HCT116 (cell line): ENCODE data around the gene CAMK1D. TPM values are rescaled to one million over a fixed set of nuclear protein-coding genes. Genes with fewer than 3 reads are reported as not detected.

Source experiments
- ATAC-seq: fragments of 200-7000 bp; cut with Tn5 transposase; 2 replicates; pipeline ENCODE4 v1.9.1; 2020; ENCODE audit warnings: mild to moderate bottlenecking, moderate library complexity
- BruUV-seq: library from RNA; stranded (reverse); fragments of 400-500 nt; replicated peaks from 2 replicates; lab custom pipeline; 2021; lab: Mats Ljungman, UMichigan
- CTCF ChIA-PET: fragments of 300-600 bp; sonication (Branson Sonifier 250); formaldehyde crosslinking; loops from one replicate; lab custom pipeline; 2021; ENCODE audit warnings: antibody characterized with exemption; lab: Charles Lee
- POLR2A ChIA-PET: fragments of 300-600, 350-600 bp; sonication (Branson Sonifier 250); formaldehyde crosslinking; loops from one replicate; lab custom pipeline; 2021; ENCODE audit warnings: antibody characterized with exemption; lab: Charles Lee
- RAD21 ChIA-PET, 2 experiments: fragments of 300-600 bp; sonication (Branson Sonifier 250); formaldehyde crosslinking; loops; one replicate each; lab custom pipeline; 2023; ENCODE audit warnings: low total read pairs in 2 of 2; ENCODE audit not compliant: uncharacterized antibody in 2 of 2, unreplicated experiment in 2 of 2, low non-redundant PET in 1 of 2; lab: Charles Lee
- DNase-seq: peaks from one replicate; pipeline ENCODE4 v3.0.0-alpha.2; 2010; ENCODE audit warnings: low read depth, low spot score
- H2AFZ ChIP-seq: fragments of 200-600 bp; shearing (Covaris generic), sonication (generic); 2 replicates; pipeline ENCODE4 v1.6.1; 2017; ENCODE audit warnings: low read depth, mixed run types, mixed read lengths, antibody characterized with exemption, low read length; ENCODE audit not compliant: poor library complexity, severe bottlenecking
- H3K27ac ChIP-seq: 2 replicates; pipeline ENCODE4 v1.5.1; 2012; ENCODE audit warnings: low read depth, low read length
- H3K27me3 ChIP-seq: fragments of 200-600 bp; sonication (generic); 2 replicates; pipeline ENCODE4 v1.6.1; 2016; ENCODE audit warnings: mixed run types, low read length, mixed read lengths; ENCODE audit not compliant: insufficient read depth
- H3K36me3 ChIP-seq, 2 experiments: fragments of 200-500 bp in 1 of 2; fragments of 200-600 bp in 1 of 2; sonication (Bioruptor generic) in 1 of 2; sonication (generic) in 1 of 2; 2 replicates each; pipeline versions ENCODE4 v1.5.1 to v1.6.1; 2014 to 2016; ENCODE audit warnings: low read length in 2 of 2, inconsistent platforms in 1 of 2, mixed read lengths in 1 of 2, mixed run types in 1 of 2; ENCODE audit not compliant: insufficient read depth in 2 of 2, control insufficient read depth in 1 of 2
- H3K4me1 ChIP-seq, 2 experiments: fragments of 200-600 bp in 1 of 2; sonication (generic) in 1 of 2; 2 replicates each; pipeline versions ENCODE4 v1.5.1 to v1.6.1; 2012 to 2017; ENCODE audit warnings: low read length in 2 of 2, inconsistent platforms in 1 of 2, mild to moderate bottlenecking in 1 of 2, mixed read lengths in 1 of 2, mixed run types in 1 of 2, moderate library complexity in 1 of 2; ENCODE audit not compliant: insufficient read depth in 2 of 2, control insufficient read depth in 1 of 2
- H3K4me2 ChIP-seq: fragments of 200-600 bp; sonication (generic); 2 replicates; pipeline ENCODE4 v1.6.1; 2017; ENCODE audit warnings: mixed run types, low read length, mixed read lengths
- H3K4me3 ChIP-seq, 2 experiments: fragments of 200-600 bp in 1 of 2; sonication (generic) in 1 of 2; replicated peaks in 1 of 2; 2 replicates each; pipeline ENCODE4 v1.5.1; 2011 to 2016; ENCODE audit warnings: low read length in 2 of 2, control low read depth in 1 of 2, low read depth in 1 of 2, mild to moderate bottlenecking in 1 of 2, mixed read lengths in 1 of 2, mixed run types in 1 of 2
- H3K79me2 ChIP-seq: fragments of 200-600 bp; sonication (generic); 2 replicates; pipeline ENCODE4 v1.6.1; 2017; ENCODE audit warnings: mild to moderate bottlenecking, mixed run types, low read length, moderate library complexity, mixed read lengths; ENCODE audit not compliant: insufficient read depth
- H3K9ac ChIP-seq: fragments of 200-600 bp; sonication (generic); 2 replicates; pipeline ENCODE4 v1.6.1; 2016; ENCODE audit warnings: low read length, mixed read lengths
- H3K9me2 ChIP-seq: fragments of 200-600 bp; sonication (generic), shearing (Covaris generic); 2 replicates; pipeline ENCODE4 v1.6.1; 2017; ENCODE audit warnings: mixed run types, mild to moderate bottlenecking, moderate library complexity; ENCODE audit not compliant: insufficient read depth
- H3K9me3 ChIP-seq, 2 experiments: fragments of 200-500 bp in 1 of 2; fragments of 200-600 bp in 1 of 2; sonication (Bioruptor generic) in 1 of 2; sonication (generic) in 1 of 2; 2 replicates each; pipeline ENCODE4 v1.6.1; 2014 to 2017; ENCODE audit warnings: low read length in 2 of 2, mixed read lengths in 2 of 2, inconsistent platforms in 1 of 2, low read depth in 1 of 2, mild to moderate bottlenecking in 1 of 2, mixed run types in 1 of 2, moderate library complexity in 1 of 2; ENCODE audit not compliant: control insufficient read depth in 1 of 2, insufficient read depth in 1 of 2
- H4K20me1 ChIP-seq: fragments of 200-600 bp; sonication (generic), shearing (Covaris generic); 2 replicates; pipeline ENCODE4 v1.6.1; 2017; ENCODE audit warnings: mixed run types, mild to moderate bottlenecking, moderate library complexity; ENCODE audit not compliant: insufficient read depth
- FOSL1 ChIP-seq: IDR thresholded peaks from 2 replicates; pipeline ENCODE4 v1.6.1; 2012; ENCODE audit warnings: low read depth
- JUND ChIP-seq: IDR thresholded peaks from 2 replicates; pipeline ENCODE4 v1.6.1; 2012
- RAD21 ChIP-seq: IDR thresholded peaks from 2 replicates; pipeline ENCODE4 v1.6.1; 2012; ENCODE audit warnings: low read depth, mild to moderate bottlenecking
- SP1 ChIP-seq: IDR thresholded peaks from 2 replicates; pipeline ENCODE4 v1.6.1; 2012; ENCODE audit warnings: low read depth
- YY1 ChIP-seq: IDR thresholded peaks from 2 replicates; pipeline ENCODE4 v1.6.1; 2011; ENCODE audit warnings: low read length, low read depth, moderate library complexity, mild to moderate bottlenecking; ENCODE audit not compliant: insufficient replicate concordance; ENCODE audit errors: extremely low read depth
- ZBTB33 ChIP-seq: IDR thresholded peaks from 2 replicates; pipeline ENCODE4 v1.6.1; 2011; ENCODE audit warnings: mild to moderate bottlenecking, low read length, moderate library complexity; ENCODE audit not compliant: insufficient replicate concordance; ENCODE audit errors: extremely low read depth
- intact Hi-C: fragments of 100-400 bp; cut with micrococcal nuclease; formaldehyde crosslinking; loops from 2 replicates; pipeline ENCODE4 v1.10.0; 2022
- total RNA-seq: library from RNA; stranded (reverse); gene quantifications from one replicate; pipeline ENCODE4 v1.2.1, GENCODE V29; 2021; ENCODE audit not compliant: unreplicated experiment

Gene CAMK1D
- total RNA-seq, 1 experiment from 2014 or later = 9.6 TPM

GRCh38 chr10:12660812-12661211 lies 311.5 kb downstream of the CAMK1D start:
- ATAC-seq = no peak
- no TSS peak for BruUV-seq

GRCh38 chr10:12661671-12662070 lies 312.3 kb downstream of the CAMK1D start:
- BruUV-seq = no TSS peak
- Histone ChIP-seq H3K27me3 (no peaks in the 10 kb centered on the region), H3K4me2 (no peak overlapping the region), H3K9ac (no peak overlapping the region), H3K4me1 (no peaks in the 10 kb centered on the region), H4K20me1 (no peaks in the 10 kb centered on the region), H2AFZ (no peak overlapping the region), H3K27ac (no peak overlapping the region), H3K36me3 (no peaks in the 10 kb centered on the region), H3K79me2 (no peaks in the 10 kb centered on the region), H3K4me3 (no peak overlapping the region), H3K9me2 (no peaks in the 10 kb centered on the region), H3K9me3 (no peaks in the 10 kb centered on the region)
- intact Hi-C loops = no loop called here
- ChIA-PET CTCF (interaction anchor here (0.5 to 1.0 kb wide), 3 partner anchors 49 to 400 kb away, joined by 3 to 4 read pairs (median 3); no protein-coding TSS in a partner anchor), POLR2A (no interaction called here), RAD21 (no interaction called here)
- no peak for DNase-seq
- no peak for ATAC-seq
- TF ChIP-seq FOSL1 = no peak
- no peak for TF ChIP-seq YY1
- no peak for TF ChIP-seq JUND
- no peak for TF ChIP-seq RAD21
- no peak for TF ChIP-seq SP1

More at GRCh38 chr10:12660812-12661211, 311.5 kb downstream of the CAMK1D start:
- H4K20me1 ChIP-seq = no peaks in the 10 kb centered on the region
- RAD21 ChIA-PET = no interaction called here
- DNase-seq = no peak
- no peaks in the 10 kb centered on the region for H3K9me3 ChIP-seq
- H3K79me2 ChIP-seq = no peaks in the 10 kb centered on the region
- H3K36me3 ChIP-seq = no peaks in the 10 kb centered on the region
- no peak overlapping the region for H3K4me2 ChIP-seq
- H2AFZ ChIP-seq = no peak overlapping the region
- no peaks in the 10 kb centered on the region for H3K9me2 ChIP-seq
- no peak for TF ChIP-seq RAD21
- TF ChIP-seq ZBTB33 = no peak
- no peaks in the 10 kb centered on the region for H3K4me1 ChIP-seq
- no peak overlapping the region for H3K4me3 ChIP-seq
- intact Hi-C loops = no loop called here
- H3K27me3 ChIP-seq = no peaks in the 10 kb centered on the region
- POLR2A ChIA-PET = no interaction called here
- CTCF ChIA-PET = interaction anchor here (1.0 kb wide), 1 partner anchor 50 kb away, joined by 4 read pairs; no protein-coding TSS in a partner anchor
- no peak overlapping the region for H3K9ac ChIP-seq
- H3K27ac ChIP-seq = no peak overlapping the region
